Fibroblast of skin of abdomen (primary cell): ENCODE measurements around the gene SMC1B.
"Not testable (repeated sequence)": the region's sequence is repeated elsewhere in the genome, so short reads cannot be mapped to it uniquely, and the experiment has no call there.

Source experiments
- DNase-seq: peaks from one replicate; pipeline ENCODE4 v3.0.0-alpha.2; 2013

The SMC1B gene

DNA sequence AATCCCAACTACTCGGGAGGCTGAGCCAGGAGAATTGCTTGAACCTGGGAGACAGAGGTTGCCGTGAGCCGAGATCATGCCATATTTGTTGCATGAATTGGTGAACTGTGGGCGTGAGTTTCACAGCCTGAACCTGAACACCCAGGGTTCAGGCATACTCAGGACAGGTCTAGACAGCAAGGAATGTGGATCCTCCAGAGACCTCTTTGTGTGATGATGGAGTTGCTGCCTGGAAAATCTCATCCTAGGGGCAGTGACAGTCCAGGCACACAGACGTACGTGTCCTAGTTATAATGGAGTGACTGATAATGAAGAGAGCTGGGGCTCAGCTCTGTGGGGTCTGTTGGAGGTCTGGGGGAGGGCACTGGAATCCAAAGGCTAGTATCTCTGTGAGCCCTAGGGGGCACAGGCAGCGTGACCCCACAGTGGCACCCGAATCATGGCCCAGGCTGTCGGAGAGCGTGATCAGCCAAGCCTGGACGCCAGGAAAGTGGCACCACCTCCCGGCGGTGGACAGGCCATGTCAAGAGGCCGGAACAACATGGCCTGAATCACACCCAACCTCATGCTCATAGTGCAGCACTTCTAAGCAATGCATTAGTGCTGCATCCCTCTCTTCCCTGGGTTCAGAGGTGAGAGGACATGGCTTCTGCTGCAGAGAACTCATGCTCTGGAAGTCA lies 31.8 kb upstream of the SMC1B start:
- DNase-seq: no peak

DNA sequence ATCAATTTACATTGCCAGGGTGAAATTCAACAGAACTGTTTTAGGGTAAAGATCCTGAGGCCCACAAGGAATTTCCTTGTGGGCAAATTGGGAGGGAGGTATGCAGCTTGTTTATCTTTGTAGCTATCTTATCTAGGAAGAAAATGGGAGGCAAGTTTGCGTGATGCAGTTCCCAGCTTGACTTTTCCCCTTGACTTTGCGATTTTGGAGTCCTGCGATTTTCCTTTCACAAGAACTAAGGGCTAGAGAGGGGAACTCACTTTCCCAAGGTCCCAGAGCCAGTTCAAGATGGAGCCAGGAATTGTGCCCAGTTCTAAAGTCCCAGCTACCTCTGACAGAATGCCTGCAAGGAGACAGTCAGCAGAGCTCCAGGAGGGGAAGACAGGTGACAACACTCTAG lies 30.8 kb upstream of the SMC1B start:
- no peak for DNase-seq

DNA sequence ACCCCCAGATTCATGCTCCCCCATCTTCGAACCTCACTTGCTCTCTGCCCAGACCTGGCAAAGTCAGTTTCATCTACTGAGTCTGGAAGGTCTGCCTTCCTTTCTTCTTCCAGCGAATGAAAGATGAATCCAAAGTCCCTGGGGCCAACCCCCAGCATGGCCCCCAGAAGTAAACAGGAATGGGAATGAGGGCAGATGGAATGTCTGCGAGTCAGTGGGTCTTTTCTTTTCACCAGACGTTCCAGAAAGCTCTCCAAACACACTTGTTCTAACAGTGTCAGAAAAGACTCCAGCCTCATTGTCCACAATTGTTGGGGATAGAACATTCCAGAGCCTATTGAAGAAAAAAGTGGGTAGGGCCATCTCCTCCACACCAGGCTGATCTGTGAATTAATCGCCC lies 28.7 kb upstream of the SMC1B start:
- no peak for DNase-seq

DNA sequence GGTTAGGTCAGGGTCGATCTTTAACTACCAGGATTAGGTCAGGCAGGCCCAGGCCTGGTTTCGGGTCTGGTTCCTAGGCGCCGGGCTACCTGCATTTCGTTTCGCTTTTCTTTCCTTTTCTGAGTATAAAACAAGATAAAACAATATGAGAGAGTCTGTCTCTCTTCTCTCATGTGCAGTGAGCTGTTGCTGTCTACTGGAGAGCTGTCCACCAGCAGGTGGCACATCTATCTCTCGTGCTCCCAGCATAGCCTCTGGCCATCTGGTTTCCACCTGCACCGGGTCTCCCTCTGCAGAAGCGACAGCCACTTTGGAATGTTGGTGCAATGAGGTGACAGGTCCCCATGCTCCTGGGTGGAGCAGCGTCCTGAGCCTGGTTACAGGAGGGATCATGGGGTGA lies 27.7 kb upstream of the SMC1B start:
- DNase-seq: peak; percentile 65

DNA sequence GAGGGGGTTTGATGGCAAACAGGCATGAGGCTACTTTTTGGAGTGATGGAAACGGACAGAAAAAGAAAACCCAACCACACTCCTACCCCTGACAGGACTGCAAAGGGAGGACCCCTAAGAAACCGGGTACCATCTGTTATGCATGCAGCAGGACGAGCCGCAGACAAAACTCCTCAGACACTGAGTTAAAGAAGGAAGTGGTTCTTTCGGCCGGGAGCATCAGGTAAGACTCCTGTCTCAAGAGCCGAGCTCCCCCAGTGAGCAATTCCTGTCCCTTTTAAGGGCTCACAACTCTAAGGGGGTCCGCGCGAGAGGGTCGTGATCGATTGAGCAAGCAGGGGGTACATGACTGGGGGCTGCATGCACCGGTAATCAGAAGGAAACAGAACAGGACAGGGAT lies 27.3 kb upstream of the SMC1B start:
- not testable (repeated sequence) for DNase-seq

DNA sequence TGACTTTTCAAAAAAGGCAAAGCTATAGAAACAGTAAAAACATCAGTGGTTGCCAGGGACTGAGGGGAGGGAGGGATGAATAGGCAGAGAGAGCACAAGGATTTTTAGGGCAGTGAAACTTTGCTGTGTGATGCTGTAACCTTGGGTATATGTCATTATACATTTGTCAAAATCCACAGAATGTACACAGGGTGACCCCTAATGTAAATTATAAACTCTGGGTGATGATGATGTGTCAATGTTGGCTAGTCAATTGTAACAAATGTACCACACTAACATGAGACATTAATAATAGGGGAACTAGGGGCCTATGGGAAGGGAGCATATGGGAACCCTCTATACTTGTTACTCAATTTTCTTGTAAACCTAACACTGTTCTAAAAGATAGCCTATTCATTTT lies 24.9 kb upstream of the SMC1B start:
- no peak for DNase-seq

DNA sequence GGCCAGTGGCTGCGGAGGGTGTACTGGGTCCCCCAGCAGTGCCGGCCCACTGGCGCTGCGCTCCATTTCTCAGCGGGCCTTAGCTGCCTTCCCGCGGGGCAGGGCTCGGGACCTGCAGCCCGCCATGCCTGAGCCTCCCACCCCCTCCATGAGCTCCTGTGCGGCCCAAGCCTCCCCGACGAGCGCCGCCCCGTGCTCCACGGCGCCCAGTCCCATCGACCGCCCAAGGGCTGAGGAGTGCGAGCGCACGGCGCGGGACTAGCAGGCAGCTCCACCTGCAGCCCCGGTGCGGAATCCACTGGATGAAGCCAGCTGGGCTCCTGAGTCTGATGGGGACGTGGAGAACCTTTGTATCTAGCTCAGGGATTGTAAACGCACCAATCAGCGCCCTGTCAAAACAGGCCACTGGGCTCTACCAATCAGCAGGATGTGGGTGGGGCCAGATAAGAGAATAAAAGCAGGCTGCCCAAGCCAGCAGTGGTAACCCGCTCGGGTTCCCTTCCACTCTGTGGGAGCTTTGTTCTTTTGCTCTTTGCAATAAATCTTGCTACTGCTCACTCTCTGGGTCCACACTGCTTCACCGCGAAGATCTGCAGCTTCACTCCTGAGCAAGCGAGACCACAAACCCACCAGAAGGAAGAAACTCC lies 23.6 kb upstream of the SMC1B start:
- not testable (repeated sequence) for DNase-seq

DNA sequence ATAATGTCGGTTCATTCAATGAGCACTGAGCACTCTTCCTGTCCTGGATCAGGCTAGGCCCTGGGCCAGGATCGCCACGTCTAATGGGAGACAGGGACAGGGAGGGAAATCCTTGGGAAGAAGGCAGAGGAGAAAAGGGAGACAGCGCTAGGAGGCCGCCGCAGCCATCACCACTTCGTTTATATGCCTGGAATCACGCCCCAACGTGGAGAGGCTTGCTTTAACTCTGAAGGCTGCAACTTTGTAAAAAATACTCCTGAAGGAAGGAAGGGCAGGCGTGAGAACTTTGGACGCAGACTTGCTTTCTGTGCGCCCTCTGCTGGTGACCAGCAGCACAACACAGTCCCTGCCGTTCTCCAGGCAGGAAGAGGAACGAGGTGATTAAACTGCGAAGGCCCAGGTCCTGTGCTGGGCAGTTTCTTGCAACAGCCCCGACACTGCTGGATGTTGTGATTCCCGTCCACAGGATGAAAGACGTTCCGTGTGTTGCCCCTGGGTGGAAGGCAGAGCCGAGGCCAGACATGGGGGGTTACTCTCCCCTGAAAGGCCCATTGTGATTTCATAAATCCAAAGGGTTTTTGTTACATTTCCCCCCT lies 22.2 kb upstream of the SMC1B start:
- DNase-seq: peak; percentile 88

DNA sequence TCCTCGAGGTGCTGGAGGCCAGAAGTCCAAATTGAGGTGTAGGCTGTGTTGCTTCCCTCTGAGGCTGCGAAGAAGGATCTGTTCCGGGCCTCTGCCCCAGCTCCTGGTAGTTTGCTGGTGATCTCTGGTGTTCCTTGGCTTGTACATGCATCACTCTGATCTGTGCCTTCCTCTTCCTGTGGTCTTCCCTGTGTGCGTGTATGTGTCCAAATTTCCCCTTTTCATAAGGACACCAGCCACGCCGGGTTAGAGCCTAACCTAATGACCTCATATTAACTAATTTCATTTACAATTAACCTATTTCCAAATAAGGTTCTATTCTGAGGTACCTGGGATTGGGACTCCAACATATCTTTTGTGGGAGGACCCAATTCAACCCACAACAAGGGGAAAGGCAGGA lies 21.6 kb upstream of the SMC1B start:
- DNase-seq: no peak

DNA sequence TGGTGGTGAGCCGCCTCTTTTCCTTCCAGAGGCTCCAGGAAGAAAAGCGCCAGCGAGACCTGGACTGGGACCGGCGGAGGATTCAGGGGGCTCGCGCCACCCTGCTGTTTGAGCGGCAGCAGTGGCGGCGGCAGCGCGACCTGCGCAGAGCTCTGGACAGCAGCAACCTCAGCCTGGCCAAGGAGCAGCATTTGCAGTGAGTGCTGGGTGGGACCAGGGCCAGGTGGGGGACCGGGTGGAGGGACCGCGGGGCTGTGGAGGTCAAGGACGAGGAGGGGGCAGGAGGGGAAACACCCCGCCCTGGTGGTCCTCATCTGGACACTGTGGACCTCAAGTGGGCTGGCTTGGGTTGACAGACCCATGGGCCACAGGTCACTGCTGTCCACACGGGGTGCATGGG lies 17.5 kb upstream of the SMC1B start:
- DNase-seq: no peak

DNA sequence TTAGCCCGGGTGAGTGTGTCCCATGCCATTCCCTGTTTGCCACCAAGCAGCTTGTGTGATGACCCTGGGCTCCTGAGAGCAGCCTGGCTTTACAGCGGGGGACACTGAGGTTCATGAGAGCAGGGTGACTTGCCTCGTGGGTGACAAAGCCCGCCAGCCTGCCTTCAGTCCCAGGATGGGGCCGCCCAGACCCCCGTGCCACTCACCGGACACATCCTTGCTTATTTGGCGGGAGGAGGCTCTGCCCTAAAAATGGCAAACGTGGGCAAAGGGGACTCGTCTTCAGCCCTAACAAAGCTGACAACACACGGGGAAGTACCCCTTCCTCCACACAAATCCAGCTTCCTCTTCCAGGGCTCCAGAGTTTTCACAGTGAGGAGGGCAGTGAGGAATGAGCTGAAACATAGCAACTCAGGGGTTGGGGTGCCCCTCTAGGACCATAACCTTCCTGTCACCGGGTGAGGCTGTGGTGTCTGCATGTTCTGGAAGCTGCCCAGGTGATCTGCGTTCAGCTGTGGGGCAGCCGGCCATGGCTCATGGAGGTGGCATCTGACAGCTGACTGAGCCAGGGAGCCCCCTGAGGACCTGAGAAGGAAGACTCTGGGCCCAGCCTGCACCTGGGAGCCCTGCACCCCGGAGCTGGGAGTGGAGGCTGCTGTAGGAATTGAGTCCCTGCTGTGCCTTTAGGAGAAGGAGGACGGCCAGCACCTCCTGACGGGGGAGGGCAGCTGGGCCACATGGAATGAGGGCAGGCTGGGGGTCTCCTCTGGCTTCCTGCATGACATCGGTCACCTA lies 16.8 kb upstream of the SMC1B start:
- no peak for DNase-seq

DNA sequence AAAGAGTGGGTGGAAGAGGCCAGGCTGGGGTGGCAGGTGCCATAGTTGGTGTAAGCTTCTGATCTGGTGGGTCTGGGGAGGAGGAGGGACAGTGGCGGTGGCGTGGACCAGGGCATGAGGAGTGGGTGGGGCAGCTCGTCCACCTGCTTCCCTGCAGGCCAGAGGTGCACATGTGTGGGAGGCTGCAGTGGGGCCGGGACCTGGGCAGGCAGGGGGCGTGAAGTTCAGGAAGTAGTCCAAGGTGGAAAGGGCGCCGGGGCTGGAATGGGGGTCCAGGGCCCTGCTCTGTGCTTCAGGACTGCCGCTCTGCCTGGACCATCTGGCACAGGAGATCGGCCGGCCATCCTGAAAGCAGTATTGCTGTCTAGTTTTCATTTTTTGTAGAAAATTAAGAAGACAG lies 16.0 kb upstream of the SMC1B start:
- no peak for DNase-seq

DNA sequence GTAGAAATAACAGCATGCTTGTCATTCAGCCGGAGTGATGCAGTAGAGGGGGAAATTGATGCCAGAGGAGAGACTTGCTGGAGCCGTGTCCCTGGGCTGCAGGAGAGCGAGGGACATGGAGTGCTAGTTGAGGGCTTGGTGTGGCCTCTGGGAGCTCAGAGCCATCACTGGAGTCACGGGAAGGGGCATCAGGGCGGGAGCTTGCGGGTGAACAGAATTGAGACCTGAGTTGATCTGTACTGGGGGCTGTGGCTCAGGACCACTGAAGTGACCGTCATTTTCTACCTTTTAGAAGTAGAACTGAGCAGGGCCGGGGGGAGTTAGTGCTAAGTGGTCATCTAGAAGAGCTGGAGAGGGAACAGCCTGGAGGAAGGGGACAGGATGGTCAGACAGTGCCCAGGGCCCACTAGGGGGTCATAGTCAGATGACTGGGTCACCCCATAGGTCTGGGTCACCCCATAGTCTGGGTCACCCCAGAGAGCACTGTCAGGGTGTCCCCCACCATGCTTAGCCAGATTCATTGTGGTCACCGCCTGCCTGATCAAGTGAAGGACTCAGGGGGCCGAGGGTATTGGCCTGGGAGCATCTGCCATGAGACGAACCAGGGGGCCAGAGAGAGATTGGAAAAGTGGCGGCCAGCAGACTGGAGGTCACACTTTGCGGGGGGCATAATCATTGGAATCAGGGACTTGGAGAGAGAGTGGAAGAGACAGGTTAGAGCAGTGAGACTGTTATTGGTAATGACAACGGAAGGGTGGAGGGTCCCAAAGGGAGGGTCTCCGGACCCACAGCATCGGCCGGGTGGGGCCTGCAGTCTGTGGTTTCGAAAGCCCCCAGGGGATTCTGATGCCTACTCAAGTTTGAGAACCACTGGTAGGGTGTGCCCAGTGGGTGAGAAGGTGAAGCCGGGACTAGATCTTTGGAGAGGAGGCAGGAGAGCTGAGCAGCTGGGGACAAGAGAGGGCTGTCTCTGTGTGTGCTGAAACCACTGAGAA lies 15.3 kb upstream of the SMC1B start:
- DNase-seq: no peak

DNA sequence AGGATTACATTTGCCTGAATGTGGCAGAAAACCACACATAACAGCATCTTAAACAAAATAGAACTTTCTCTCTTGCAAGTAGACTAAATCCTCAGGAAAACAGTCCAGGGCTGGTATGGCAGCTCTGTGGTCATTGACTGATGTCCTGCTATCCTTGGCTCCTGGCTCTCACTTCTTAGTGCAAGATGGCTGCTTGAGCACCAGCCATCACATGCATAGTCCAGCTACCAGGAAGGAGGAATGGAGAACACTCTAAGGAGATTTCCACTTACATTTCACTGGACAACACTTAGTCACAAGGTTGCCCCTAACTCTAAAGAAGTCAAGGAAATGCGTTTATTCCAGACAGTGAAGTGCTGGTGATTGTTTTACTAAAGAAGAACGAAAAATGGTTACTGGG lies 13.7 kb upstream of the SMC1B start:
- DNase-seq: no peak

DNA sequence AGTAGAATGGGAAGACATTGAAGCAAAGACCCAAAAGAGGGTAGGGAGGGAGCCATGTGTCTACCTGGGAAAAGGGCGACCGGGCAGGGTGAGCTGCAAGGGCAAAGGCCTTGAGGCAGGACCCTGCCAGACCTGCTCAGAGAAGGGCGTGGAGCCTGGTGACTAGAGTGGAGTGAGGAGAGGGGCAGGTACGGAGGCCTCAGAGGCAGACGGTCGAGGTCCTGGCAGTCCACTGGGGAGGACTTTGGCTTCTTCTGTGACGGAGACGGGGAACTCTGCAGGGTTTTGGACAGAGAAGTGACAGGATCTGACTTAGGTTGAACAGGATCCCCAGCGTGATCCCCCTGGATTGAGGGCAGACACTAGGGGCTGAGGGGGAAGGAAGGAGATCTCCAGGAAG lies 13.0 kb upstream of the SMC1B start:
- no peak for DNase-seq

DNA sequence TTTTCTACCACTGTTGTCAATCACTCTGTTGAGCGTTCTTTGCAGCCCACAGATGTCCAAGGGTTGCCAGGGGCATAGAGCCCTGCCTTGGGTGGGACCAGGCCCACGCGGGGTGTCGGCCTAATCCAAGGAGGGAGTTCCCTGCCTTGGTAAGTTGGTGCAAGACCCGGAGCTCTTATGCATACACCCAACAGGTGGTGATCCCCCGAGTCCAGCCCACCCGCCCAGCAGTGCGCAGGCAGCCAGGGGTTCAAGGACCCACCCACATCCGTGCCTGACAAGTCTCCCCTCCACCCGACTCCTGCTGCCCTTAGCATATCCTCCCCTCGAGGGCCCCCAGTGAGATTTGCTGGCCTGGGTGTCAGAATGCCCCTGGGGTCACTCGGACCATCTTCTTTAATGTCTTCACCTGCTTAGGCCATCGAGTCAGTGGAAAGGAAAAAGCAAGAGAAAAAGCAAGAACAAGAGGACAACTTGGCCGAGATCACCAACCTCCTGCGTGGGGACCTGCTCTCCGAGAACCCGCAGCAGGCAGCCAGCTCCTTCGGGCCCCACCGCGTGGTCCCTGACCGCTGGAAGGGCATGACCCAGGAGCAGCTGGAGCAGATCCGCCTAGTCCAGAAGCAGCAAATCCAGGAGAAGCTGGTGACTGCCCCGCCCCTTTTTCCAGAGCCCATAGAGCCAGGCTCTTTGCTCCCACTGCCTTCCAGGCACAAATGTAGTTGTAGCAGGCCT lies 12.3 kb upstream of the SMC1B start:
- DNase-seq: no peak

DNA sequence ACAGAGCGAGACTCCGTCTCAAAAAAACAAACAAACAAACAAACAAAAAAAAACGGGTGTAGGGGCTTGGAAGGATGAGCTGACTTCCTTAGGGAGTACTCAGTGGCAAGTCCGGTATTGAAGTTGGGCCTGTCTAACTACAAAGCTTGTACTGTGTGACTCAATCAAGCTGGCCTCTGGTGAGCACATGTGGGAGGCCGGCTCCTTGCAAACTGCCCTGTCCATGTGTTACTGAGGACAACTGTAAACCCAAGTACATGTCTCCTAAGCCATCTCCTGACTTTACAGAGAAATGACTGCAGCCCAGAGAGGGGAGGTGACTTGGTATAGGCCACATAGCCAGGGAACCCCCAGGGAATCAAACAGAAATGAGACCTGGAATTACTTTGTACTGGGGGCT lies 11.7 kb upstream of the SMC1B start:
- DNase-seq: peak; percentile 34

DNA sequence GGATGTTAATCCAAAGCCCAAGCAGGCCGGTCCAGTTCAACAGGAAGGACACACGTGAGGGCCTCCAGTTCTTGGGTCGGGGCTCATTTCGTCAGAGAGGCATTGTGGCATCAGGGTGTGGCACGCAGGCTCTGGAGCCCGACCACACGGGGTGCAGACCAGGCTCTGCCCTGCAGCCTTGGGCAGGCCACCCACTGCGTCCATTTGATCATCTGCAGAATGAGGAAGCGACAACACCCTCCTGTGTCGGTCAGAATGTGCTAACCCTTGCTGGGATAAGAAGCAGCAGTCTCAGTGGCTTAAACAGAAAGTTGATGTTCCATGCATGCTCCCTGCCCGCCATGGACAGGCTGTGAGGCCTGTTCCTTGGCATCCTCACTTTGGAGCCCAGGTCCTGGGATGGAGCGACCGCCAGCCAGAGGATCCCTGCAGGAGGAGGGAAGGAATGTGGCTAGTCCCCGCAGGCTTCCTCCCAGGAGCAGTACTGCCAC lies 10.9 kb upstream of the SMC1B start:
- DNase-seq: no peak

DNA sequence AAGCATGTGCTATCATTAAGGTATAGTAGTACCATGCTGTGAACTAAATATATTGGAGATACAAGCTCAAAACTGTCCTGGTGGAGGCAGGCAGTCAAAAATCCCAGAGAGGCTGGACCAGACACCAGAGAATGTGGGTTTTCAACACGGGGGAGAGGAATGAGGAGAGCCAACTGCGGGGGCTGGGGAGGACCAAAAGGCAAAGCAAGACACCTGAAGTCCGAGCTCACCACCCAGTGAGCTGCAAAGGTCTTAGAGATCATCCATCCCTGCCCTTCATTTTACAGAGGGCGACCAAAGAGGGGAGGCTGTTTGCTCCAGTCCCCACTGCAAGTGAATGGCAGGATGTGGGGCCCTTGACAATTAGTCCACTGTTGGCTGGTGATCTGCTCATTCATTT lies 10.1 kb upstream of the SMC1B start:
- no peak for DNase-seq

DNA sequence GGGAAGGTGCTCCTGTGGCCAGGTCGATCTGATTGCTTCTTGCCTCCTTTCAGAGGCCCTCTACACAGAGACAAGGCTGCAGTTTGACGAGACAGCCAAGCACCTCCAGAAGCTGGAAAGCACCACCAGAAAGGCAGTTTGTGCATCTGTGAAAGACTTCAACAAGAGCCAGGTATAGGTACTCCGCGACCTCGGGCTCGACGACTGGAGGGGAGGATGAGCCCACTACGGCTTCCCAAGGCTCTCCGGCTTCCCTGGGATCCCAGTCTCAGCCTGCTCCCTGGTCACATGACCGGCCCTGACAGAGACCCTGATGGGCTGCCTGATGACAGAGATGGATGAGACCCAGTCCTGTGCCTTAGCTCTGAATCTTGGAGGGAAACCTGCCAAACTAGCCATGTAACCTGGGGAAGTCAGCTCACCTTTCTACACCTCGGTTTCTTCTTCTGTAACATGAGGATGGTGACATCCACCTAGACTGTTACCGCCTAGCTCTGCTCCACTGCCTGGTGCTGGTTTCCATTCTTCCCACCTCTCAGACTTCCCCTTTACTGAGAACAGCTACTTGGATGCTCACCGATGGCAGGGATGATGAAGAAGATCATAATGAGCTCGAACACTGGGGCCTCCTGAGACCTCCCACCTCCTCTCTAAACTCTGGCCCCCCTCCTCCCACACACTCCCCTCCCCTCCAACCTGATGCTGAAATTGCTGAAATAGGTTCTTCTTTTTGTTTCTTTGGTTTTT lies 9.0 kb upstream of the SMC1B start:
- no peak for DNase-seq
